Activated CD4-positive, alpha-beta T cell treated with anti-CD3 and anti-CD28 coated beads for 36 hours (primary cell): ENCODE measurements around the gene GABRP. TPM values are rescaled to one million over a fixed set of nuclear protein-coding genes. Genes with fewer than 3 reads are reported as not detected.

ENCODE experiments used
- ATAC-seq: fragments of 200-7000 bp; cut with Tn5 transposase; one replicate; pipeline ENCODE4 v1.10.0; 2021; ENCODE audit warnings: mild to moderate bottlenecking, moderate library complexity
- CTCF ChIA-PET: fragments of 350-600 bp; sonication (Branson Sonifier 250); formaldehyde crosslinking; loops from one replicate; lab custom pipeline; 2021; ENCODE audit warnings: antibody characterized with exemption; lab: Charles Lee
- POLR2A ChIA-PET: fragments of 350-600 bp; sonication (Branson Sonifier 250); formaldehyde crosslinking; loops from one replicate; lab custom pipeline; 2021; ENCODE audit warnings: antibody characterized with exemption, inconsistent platforms; lab: Charles Lee
- DNase-seq: peaks from one replicate; pipeline ENCODE4 v3.0.0-alpha.2; 2020
- H3K27ac Mint-ChIP-seq: one replicate; pipeline ENCODE4 v1.8.0; 2021; ENCODE audit warnings: mixed read lengths
- H3K27me3 Mint-ChIP-seq: one replicate; pipeline ENCODE4 v1.8.0; 2021; ENCODE audit warnings: mixed read lengths
- H3K36me3 Mint-ChIP-seq: one replicate; pipeline ENCODE4 v1.8.0; 2021; ENCODE audit warnings: low read depth, mixed read lengths
- H3K4me1 Mint-ChIP-seq: one replicate; pipeline ENCODE4 v1.8.0; 2021; ENCODE audit warnings: mixed read lengths
- H3K4me3 Mint-ChIP-seq: one replicate; pipeline ENCODE4 v1.8.0; 2021; ENCODE audit warnings: mild to moderate bottlenecking, moderate library complexity, mixed read lengths
- H3K9me3 Mint-ChIP-seq: one replicate; pipeline ENCODE4 v1.8.0; 2021; ENCODE audit warnings: low read depth, mixed read lengths
- intact Hi-C, 2 experiments: fragments of 100-400 bp; cut with DNase I in 1 of 2; cut with micrococcal nuclease in 1 of 2; formaldehyde crosslinking; loops; one replicate each; pipeline versions ENCODE4 v1.14.2 to v1.15.1; 2022 to 2024; cut with DNase I, micrococcal nuclease
- total RNA-seq, 2 experiments: library from RNA; stranded (reverse); gene quantifications; one replicate each; pipeline ENCODE4 v1.2.3, GENCODE V29; 2021

Gene GABRP
- total RNA-seq, 2 experiments from 2014 or later = not detected

GRCh38 chr5:170863646-170864045 lies 80.1 kb downstream of the GABRP start:
- ATAC-seq (no peak), DNase-seq (no peak)
- Mint-ChIP-seq H3K27me3 (peaks cover 45% of the 10 kb centered on the region), H3K27ac (no peak overlapping the region), H3K4me3 (no peak overlapping the region), H3K4me1 (peaks cover 6% of the 10 kb centered on the region), H3K36me3 (peaks cover 14% of the 10 kb centered on the region), H3K9me3 (peaks cover 28% of the 10 kb centered on the region)
- POLR2A ChIA-PET = no interaction called here
- intact Hi-C loops = no loop called here
- CTCF ChIA-PET = no interaction called here

Other genes starting within 250 kb of the GABRP start
- gene RANBP17, start 78.3 kb downstream of the GABRP start, total RNA-seq = not detected